Common myeloid progenitor, CD34-positive (primary cell): ENCODE data around the gene HMGXB3.
"Not testable (repeated sequence)": the region's sequence is repeated elsewhere in the genome, so short reads cannot be mapped to it uniquely, and the experiment has no call there.

Experiments
- CTCF ChIA-PET: fragments of 350-600 bp; sonication (Branson Sonifier 250); formaldehyde crosslinking; loops from one replicate; lab custom pipeline; 2021; ENCODE audit warnings: antibody characterized with exemption; lab: Charles Lee
- POLR2A ChIA-PET: fragments of 350-600 bp; sonication (Branson Sonifier 250); formaldehyde crosslinking; loops from one replicate; lab custom pipeline; 2021; ENCODE audit warnings: antibody characterized with exemption; lab: Charles Lee
- DNase-seq, 3 donors: peaks; one replicate each; pipeline versions ENCODE4 v3.0.0 to v3.0.0-alpha.2; 2013
- H3K27ac ChIP-seq, 2 experiments: 1 replicate in 1 of 2; 2 replicates in 1 of 2; pipeline ENCODE4 v1.7.0; 2013; ENCODE audit warnings: inconsistent platforms in 2 of 2, low read length in 2 of 2, mild to moderate bottlenecking in 2 of 2, low read depth in 1 of 2, moderate library complexity in 1 of 2; ENCODE audit not compliant: severe bottlenecking in 2 of 2, insufficient read depth in 1 of 2, poor library complexity in 1 of 2
- H3K27me3 ChIP-seq, 5 experiments: replicated peaks in 2 of 5; 1 replicate in 3 of 5; 2 replicates in 2 of 5; pipeline versions ENCODE4 v1.6.1 to v1.7.0; 2013; ENCODE audit warnings: low read length in 4 of 5, mild to moderate bottlenecking in 2 of 5, moderate library complexity in 2 of 5, inconsistent platforms in 1 of 5; ENCODE audit not compliant: insufficient read depth in 5 of 5, control insufficient read depth in 4 of 5
- H3K36me3 ChIP-seq, 4 experiments: 1 replicate in 2 of 4; 2 replicates in 2 of 4; pipeline versions ENCODE4 v1.6.1 to v1.7.0; 2013; ENCODE audit warnings: low read length in 3 of 4, control low read depth in 1 of 4, mild to moderate bottlenecking in 1 of 4; ENCODE audit not compliant: control insufficient read depth in 4 of 4, insufficient read depth in 4 of 4
- H3K4me1 ChIP-seq, 4 experiments: 1 replicate in 3 of 4; 2 replicates in 1 of 4; pipeline versions ENCODE4 v1.6.1 to v1.7.1; 2013; ENCODE audit warnings: low read length in 3 of 4, mild to moderate bottlenecking in 3 of 4, control low read depth in 1 of 4, inconsistent platforms in 1 of 4, moderate library complexity in 1 of 4; ENCODE audit not compliant: control insufficient read depth in 4 of 4, insufficient read depth in 4 of 4; ENCODE audit errors: control extremely low read depth in 1 of 4
- H3K4me3 ChIP-seq, 7 experiments: 1 replicate in 4 of 7; 2 replicates in 3 of 7; pipeline versions ENCODE4 v1.5.1 to v1.7.0; 2013; ENCODE audit warnings: mild to moderate bottlenecking in 7 of 7, low read length in 6 of 7, moderate library complexity in 6 of 7, inconsistent platforms in 2 of 7, low read depth in 2 of 7, control low read depth in 1 of 7; ENCODE audit not compliant: insufficient read depth in 4 of 7, control insufficient read depth in 1 of 7; ENCODE audit errors: extremely low read depth in 1 of 7
- H3K9me3 ChIP-seq, 5 experiments: 1 replicate in 4 of 5; 2 replicates in 1 of 5; pipeline versions ENCODE4 v1.6.1 to v1.7.1; 2013; ENCODE audit warnings: low read length in 4 of 5, mild to moderate bottlenecking in 2 of 5, inconsistent platforms in 1 of 5, low read depth in 1 of 5, moderate library complexity in 1 of 5; ENCODE audit not compliant: control insufficient read depth in 4 of 5, insufficient read depth in 2 of 5; ENCODE audit errors: control extremely low read depth in 1 of 5
- WGBS: methylation state at CpG from one replicate; pipeline ENCODE4 v1.1.5; 2013; ENCODE audit not compliant: insufficient coverage; 5-methylcytosine and 5-hydroxymethylcytosine counted together

HMGXB3 gene

GRCh38 chr5:150045549-150045948 is 45.0 kb downstream of the HMGXB3 start:
- Histone ChIP-seq H3K9me3 (no peaks in the 10 kb centered on the region), H3K36me3 (peaks cover 19 to 91% (median 72%) of the 10 kb centered on the region in 4 experiments), H3K4me1 (peaks cover 4 to 41% (median 15%) of the 10 kb centered on the region in 4 experiments), H3K4me3 (no peak overlapping the region), H3K27me3 (no peaks in the 10 kb centered on the region), H3K27ac (no peak overlapping the region)
- POLR2A ChIA-PET, result no interaction called here
- peak in 1 of 3 donors; percentile 37 for DNase-seq
- 96% methylated on average over 6 of the region's 6 CpGs for WGBS
- CTCF ChIA-PET, result interaction anchor here (0.8 to 4.9 kb wide), 11 partner anchors 10 to 279 kb away, joined by 3 to 70 read pairs (median 4); no protein-coding TSS in a partner anchor

- ChIA-PET CTCF (interaction anchor here (0.7 to 4.9 kb wide), 11 partner anchors 13 to 279 kb away, joined by 3 to 70 read pairs (median 4); no protein-coding TSS in a partner anchor), POLR2A (no interaction called here)
- H3K36me3 ChIP-seq, result peaks cover 16 to 91% (median 72%) of the 10 kb centered on the region in 4 experiments
- 67% methylated on average over 2 of the region's 6 CpGs for WGBS
- H3K4me1 ChIP-seq, result peaks cover 4 to 46% (median 18%) of the 10 kb centered on the region in 4 experiments
- no peak for DNase-seq
- H3K27me3 ChIP-seq, result no peaks in the 10 kb centered on the region
- no peaks in the 10 kb centered on the region for H3K9me3 ChIP-seq
- no peak overlapping the region for H3K27ac ChIP-seq
- H3K4me3 ChIP-seq, result no peak overlapping the region
Measured at GRCh38 chr5:150046031-150046430, 45.5 kb downstream of the HMGXB3 start.

- 100% methylated on average over 7 of the region's 14 CpGs for WGBS
- H3K4me3 ChIP-seq, H3K27me3 ChIP-seq, POLR2A ChIA-PET, H3K9me3 ChIP-seq: not testable (repeated sequence)
- CTCF ChIA-PET, result interaction anchor here (1.0 to 3.9 kb wide), 7 partner anchors 11 to 79 kb away, joined by 4 to 28 read pairs (median 7); no protein-coding TSS in a partner anchor
- DNase-seq, result peak in 1 of 3 donors; percentile 41
- Histone ChIP-seq H3K27ac (peak overlapping the region in 1 of 2 experiments; percentile 7), H3K36me3 (peaks cover 14 to 94% (median 70%) of the 10 kb centered on the region in 4 experiments), H3K4me1 (peaks cover 0 to 44% (median 28%) of the 10 kb centered on the region in 4 experiments)
Measured at GRCh38 chr5:150050172-150050811, 49.8 kb downstream of the HMGXB3 start.

- Histone ChIP-seq H3K36me3 (peaks cover 19 to 97% (median 64%) of the 10 kb centered on the region in 4 experiments), H3K4me1 (peaks cover 0 to 44% (median 33%) of the 10 kb centered on the region in 4 experiments), H3K4me3 (no peak overlapping the region), H3K27me3 (no peaks in the 10 kb centered on the region), H3K27ac (no peak overlapping the region), H3K9me3 (no peaks in the 10 kb centered on the region)
- 92% methylated on average over 15 of the region's 18 CpGs for WGBS
- DNase-seq, result no peak
- ChIA-PET POLR2A (interaction anchor here (1.2 kb wide), 1 partner anchor 34 kb away, joined by 3 read pairs; no protein-coding TSS in a partner anchor), CTCF (no interaction called here)
Measured at GRCh38 chr5:150051657-150052195, 51.2 kb downstream of the HMGXB3 start.

GRCh38 chr5:150052226-150052955 is 51.9 kb downstream of the HMGXB3 start:
- H3K4me3 ChIP-seq, result no peak overlapping the region
- H3K9me3 ChIP-seq, result no peaks in the 10 kb centered on the region
- H3K27me3 ChIP-seq, result no peaks in the 10 kb centered on the region
- DNase-seq, result peak in 1 of 3 donors; percentile 37
- 93% methylated on average over 3 of the region's 6 CpGs for WGBS
- no peak overlapping the region for H3K27ac ChIP-seq
- POLR2A ChIA-PET, result interaction anchor here (1.2 kb wide), 1 partner anchor 34 kb away, joined by 3 read pairs; no protein-coding TSS in a partner anchor
- H3K4me1 ChIP-seq, result peaks cover 0 to 44% (median 33%) of the 10 kb centered on the region in 4 experiments
- peaks cover 19 to 90% (median 59%) of the 10 kb centered on the region in 4 experiments for H3K36me3 ChIP-seq
- CTCF ChIA-PET, result interaction anchor here (1.0 to 3.5 kb wide), 4 partner anchors 12 to 66 kb away, joined by 3 to 22 read pairs (median 4); no protein-coding TSS in a partner anchor

- POLR2A ChIA-PET, result no interaction called here
- WGBS, result 72% methylated on average over 5 of the region's 9 CpGs
- Histone ChIP-seq H3K4me3 (no peak overlapping the region), H3K36me3 (peaks cover 16 to 83% (median 51%) of the 10 kb centered on the region in 4 experiments), H3K9me3 (no peaks in the 10 kb centered on the region), H3K27me3 (no peaks in the 10 kb centered on the region), H3K27ac (peak overlapping the region in 1 of 2 experiments; percentile 26), H3K4me1 (peaks cover 0 to 50% (median 33%) of the 10 kb centered on the region in 4 experiments)
- CTCF ChIA-PET, result interaction anchor here (1.0 to 3.5 kb wide), 7 partner anchors 9 to 66 kb away, joined by 3 to 22 read pairs (median 4); no protein-coding TSS in a partner anchor
- peak in 2 of 3 donors; percentile 73 to 78 for DNase-seq
Measured at GRCh38 chr5:150052956-150053712, 52.6 kb downstream of the HMGXB3 start.
